ENCODE measurements around the gene CDH6.
A peak's percentile ranks its signal among the peaks of the same experiment; 100 is the strongest.

Gene CDH6

GRCh38 chr5:31232273-31232888 is 38.9 kb downstream of the CDH6 start:
- in situ Hi-C loops (cut with HindIII; ENCODE audit: low pct_ligation_motif_present, low pct_unique_long_range_greater_than_20kb, low sequenced_read_pairs), result no loop called here
- peak; percentile 63 for DNase-seq

- in situ Hi-C loops (cut with HindIII; ENCODE audit: low pct_ligation_motif_present, low pct_unique_long_range_greater_than_20kb, low sequenced_read_pairs), result no loop called here
These were observed 41.9 kb downstream of the CDH6 start for GRCh38 chr5:31235381-31235780.

GRCh38 chr5:31236339-31236738 is 42.9 kb downstream of the CDH6 start:
- in situ Hi-C loops (cut with HindIII; ENCODE audit: low pct_ligation_motif_present, low pct_unique_long_range_greater_than_20kb, low sequenced_read_pairs), result no loop called here
- no peak for DNase-seq

More at GRCh38 chr5:31235381-31235780, 41.9 kb downstream of the CDH6 start:
- DNase-seq, result no peak

- in situ Hi-C loops (cut with HindIII; ENCODE audit: low pct_ligation_motif_present, low pct_unique_long_range_greater_than_20kb, low sequenced_read_pairs), result no loop called here
- DNase-seq, result peak; percentile 5
These were observed 43.7 kb downstream of the CDH6 start for GRCh38 chr5:31237174-31237573.

GRCh38 chr5:31238497-31238896 is 45.0 kb downstream of the CDH6 start:
- in situ Hi-C loops (cut with HindIII; ENCODE audit: low pct_ligation_motif_present, low pct_unique_long_range_greater_than_20kb, low sequenced_read_pairs), result no loop called here
- DNase-seq, result no peak

GRCh38 chr5:31244921-31245320 is 51.4 kb downstream of the CDH6 start:
- no peak for DNase-seq
- in situ Hi-C loops (cut with HindIII; ENCODE audit: low pct_ligation_motif_present, low pct_unique_long_range_greater_than_20kb, low sequenced_read_pairs), result no loop called here

GRCh38 chr5:31247381-31247780 is 53.9 kb downstream of the CDH6 start:
- no peak for DNase-seq
- in situ Hi-C loops (cut with HindIII; ENCODE audit: low pct_ligation_motif_present, low pct_unique_long_range_greater_than_20kb, low sequenced_read_pairs), result no loop called here

- no peak for DNase-seq
- in situ Hi-C loops (cut with HindIII; ENCODE audit: low pct_ligation_motif_present, low pct_unique_long_range_greater_than_20kb, low sequenced_read_pairs), result no loop called here
These were observed 56.7 kb downstream of the CDH6 start for GRCh38 chr5:31250201-31250600.

GRCh38 chr5:31251032-31251431 is 57.5 kb downstream of the CDH6 start:
- in situ Hi-C loops (cut with HindIII; ENCODE audit: low pct_ligation_motif_present, low pct_unique_long_range_greater_than_20kb, low sequenced_read_pairs), result no loop called here
- DNase-seq, result no peak

- DNase-seq, result no peak
- in situ Hi-C loops (cut with HindIII; ENCODE audit: low pct_ligation_motif_present, low pct_unique_long_range_greater_than_20kb, low sequenced_read_pairs), result no loop called here
These were observed 61.6 kb downstream of the CDH6 start for GRCh38 chr5:31255041-31255440.

- in situ Hi-C loops (cut with HindIII; ENCODE audit: low pct_ligation_motif_present, low pct_unique_long_range_greater_than_20kb, low sequenced_read_pairs), result no loop called here
- DNase-seq, result no peak
These were observed 74.8 kb downstream of the CDH6 start for GRCh38 chr5:31268256-31268655.

- in situ Hi-C loops (cut with HindIII; ENCODE audit: low pct_ligation_motif_present, low pct_unique_long_range_greater_than_20kb, low sequenced_read_pairs), result no loop called here
These were observed 75.2 kb downstream of the CDH6 start for GRCh38 chr5:31268686-31269085.

GRCh38 chr5:31269259-31269658 is 75.8 kb downstream of the CDH6 start:
- in situ Hi-C loops (cut with HindIII; ENCODE audit: low pct_ligation_motif_present, low pct_unique_long_range_greater_than_20kb, low sequenced_read_pairs), result no loop called here

More at GRCh38 chr5:31268686-31269085, 75.2 kb downstream of the CDH6 start:
- DNase-seq, result no peak

GRCh38 chr5:31270396-31270795 is 76.9 kb downstream of the CDH6 start:
- peak; percentile 30 for DNase-seq
- in situ Hi-C loops (cut with HindIII; ENCODE audit: low pct_ligation_motif_present, low pct_unique_long_range_greater_than_20kb, low sequenced_read_pairs), result no loop called here

More at GRCh38 chr5:31269259-31269658, 75.8 kb downstream of the CDH6 start:
- DNase-seq, result no peak

- in situ Hi-C loops (cut with HindIII; ENCODE audit: low pct_ligation_motif_present, low pct_unique_long_range_greater_than_20kb, low sequenced_read_pairs), result no loop called here
- no peak for DNase-seq
These were observed 78.1 kb downstream of the CDH6 start for GRCh38 chr5:31271567-31271966.

GRCh38 chr5:31273161-31273560 is 79.7 kb downstream of the CDH6 start:
- in situ Hi-C loops (cut with HindIII; ENCODE audit: low pct_ligation_motif_present, low pct_unique_long_range_greater_than_20kb, low sequenced_read_pairs), result no loop called here
- DNase-seq, result no peak

- peak; percentile 1 for DNase-seq
- in situ Hi-C loops (cut with HindIII; ENCODE audit: low pct_ligation_motif_present, low pct_unique_long_range_greater_than_20kb, low sequenced_read_pairs), result no loop called here
These were observed 80.3 kb downstream of the CDH6 start for GRCh38 chr5:31273631-31274378.

- DNase-seq, result no peak
- in situ Hi-C loops (cut with HindIII; ENCODE audit: low pct_ligation_motif_present, low pct_unique_long_range_greater_than_20kb, low sequenced_read_pairs), result no loop called here
These were observed 86.7 kb downstream of the CDH6 start for GRCh38 chr5:31280210-31280609.

GRCh38 chr5:31283326-31283725 is 89.8 kb downstream of the CDH6 start:
- in situ Hi-C loops (cut with HindIII; ENCODE audit: low pct_ligation_motif_present, low pct_unique_long_range_greater_than_20kb, low sequenced_read_pairs), result no loop called here
- DNase-seq, result no peak

GRCh38 chr5:31285025-31285424 is 91.5 kb downstream of the CDH6 start:
- DNase-seq, result no peak
- in situ Hi-C loops (cut with HindIII; ENCODE audit: low pct_ligation_motif_present, low pct_unique_long_range_greater_than_20kb, low sequenced_read_pairs), result no loop called here
